Measurements from ENCODE around the gene ZFYVE28.

ZFYVE28 gene

GRCh38 chr4:2300431-2301224 lies 117.8 kb downstream of the ZFYVE28 start:
- Histone ChIP-seq H3K27ac (no peak overlapping the region), H3K4me3 (no peak overlapping the region)

- Histone ChIP-seq H3K4me3 (no peak overlapping the region), H3K27ac (no peak overlapping the region)
Observed at GRCh38 chr4:2299794-2300193, 118.7 kb downstream of the ZFYVE28 start.

- peak overlapping the region in 7 of 21 experiments; percentile 17 to 63 (median 42) for H3K27ac ChIP-seq
Observed at GRCh38 chr4:2298532-2298991, 119.9 kb downstream of the ZFYVE28 start.

GRCh38 chr4:2297606-2298531 lies 120.6 kb downstream of the ZFYVE28 start:
- peak overlapping the region in 5 of 21 experiments; percentile 17 to 63 (median 40) for H3K27ac ChIP-seq

More at GRCh38 chr4:2298532-2298991, 119.9 kb downstream of the ZFYVE28 start:
- H3K4me3 ChIP-seq, result no peak overlapping the region

GRCh38 chr4:2296631-2297601 lies 121.5 kb downstream of the ZFYVE28 start:
- Histone ChIP-seq H3K4me3 (no peak overlapping the region), H3K27ac (no peak overlapping the region)

More at GRCh38 chr4:2297606-2298531, 120.6 kb downstream of the ZFYVE28 start:
- H3K4me3 ChIP-seq, result no peak overlapping the region

- Histone ChIP-seq H3K4me3 (no peak overlapping the region), H3K27ac (no peak overlapping the region)
Observed at GRCh38 chr4:2295900-2296442, 122.5 kb downstream of the ZFYVE28 start.

- H3K4me3 ChIP-seq, result no peak overlapping the region
- H3K27ac ChIP-seq, result no peak overlapping the region
Observed at GRCh38 chr4:2295500-2295899, 122.9 kb downstream of the ZFYVE28 start.

GRCh38 chr4:2292646-2293108 lies 125.8 kb downstream of the ZFYVE28 start:
- Histone ChIP-seq H3K4me3 (no peak overlapping the region), H3K27ac (peak overlapping the region in 2 of 21 experiments; percentile 9 to 22)

GRCh38 chr4:2291705-2292645 lies 126.5 kb downstream of the ZFYVE28 start:
- peak overlapping the region in 11 of 21 experiments; percentile 11 to 85 (median 55) for H3K27ac ChIP-seq
- H3K4me3 ChIP-seq, result no peak overlapping the region

- H3K27ac ChIP-seq, result peak overlapping the region in 14 of 21 experiments; percentile 11 to 85 (median 50)
- no peak overlapping the region for H3K4me3 ChIP-seq
Observed at GRCh38 chr4:2290974-2291704, 127.3 kb downstream of the ZFYVE28 start.

GRCh38 chr4:2290488-2290887 lies 128.0 kb downstream of the ZFYVE28 start:
- peak overlapping the region in 10 of 21 experiments; percentile 12 to 85 (median 69) for H3K27ac ChIP-seq

GRCh38 chr4:2289955-2290333 lies 128.5 kb downstream of the ZFYVE28 start:
- Histone ChIP-seq H3K4me3 (no peak overlapping the region), H3K27ac (peak overlapping the region in 9 of 21 experiments; percentile 12 to 85 (median 74))

More at GRCh38 chr4:2290488-2290887, 128.0 kb downstream of the ZFYVE28 start:
- H3K4me3 ChIP-seq, result no peak overlapping the region

GRCh38 chr4:2289311-2289954 lies 129.0 kb downstream of the ZFYVE28 start:
- peak overlapping the region in 6 of 21 experiments; percentile 64 to 85 (median 77) for H3K27ac ChIP-seq
- H3K4me3 ChIP-seq, result no peak overlapping the region

GRCh38 chr4:2288051-2288541 lies 130.3 kb downstream of the ZFYVE28 start:
- no peak overlapping the region for H3K4me3 ChIP-seq
- H3K27ac ChIP-seq, result peak overlapping the region in 1 of 21 experiments; percentile 41

GRCh38 chr4:2287594-2287915 lies 130.9 kb downstream of the ZFYVE28 start:
- no peak overlapping the region for H3K4me3 ChIP-seq
- no peak overlapping the region for H3K27ac ChIP-seq

GRCh38 chr4:2286904-2287593 lies 131.4 kb downstream of the ZFYVE28 start:
- H3K27ac ChIP-seq, result no peak overlapping the region
- no peak overlapping the region for H3K4me3 ChIP-seq

Measured in skin epidermis (tissue), 12 donors.